OCI-LY7 (cell line): Measurements from ENCODE around the gene RASIP1. TPM values are rescaled to one million over a fixed set of nuclear protein-coding genes. Genes with fewer than 3 reads are reported as not detected.

Source experiments
- BruUV-seq: library from RNA; stranded (reverse); fragments of 400-500 nt; replicated peaks from 2 replicates; lab custom pipeline; 2021; lab: Mats Ljungman, UMichigan
- CTCF ChIA-PET: fragments of 300-600 bp; sonication (Branson Sonifier 250); formaldehyde crosslinking; loops from one replicate; lab custom pipeline; 2022; ENCODE audit warnings: antibody characterized with exemption; ENCODE audit not compliant: unreplicated experiment; lab: Charles Lee
- POLR2A ChIA-PET: fragments of 300-600 bp; sonication (Branson Sonifier 250); formaldehyde crosslinking; loops from one replicate; lab custom pipeline; 2022; ENCODE audit warnings: antibody characterized with exemption; lab: Charles Lee
- DNase-seq: peaks from one replicate; pipeline ENCODE4 v3.0.0-alpha.2; 2015; ENCODE audit warnings: low spot score
- H2AFZ ChIP-seq: fragments of 200-600 bp; sonication (generic), shearing (Covaris generic); 2 replicates; pipeline ENCODE4 v1.6.1; 2014; ENCODE audit warnings: mild to moderate bottlenecking, antibody characterized with exemption, low read length, moderate library complexity
- H3K27ac ChIP-seq: fragments of 200-600 bp; sonication (generic); 2 replicates; pipeline ENCODE4 v1.5.1; 2014; ENCODE audit warnings: mixed run types, low read depth, mild to moderate bottlenecking, moderate library complexity, low read length, inconsistent platforms; ENCODE audit not compliant: poor library complexity, severe bottlenecking
- H3K36me3 ChIP-seq: fragments of 200-600 bp; sonication (generic); 2 replicates; pipeline ENCODE4 v1.6.1; 2014; ENCODE audit warnings: mild to moderate bottlenecking, antibody characterized with exemption, low read length, moderate library complexity, mixed read lengths; ENCODE audit not compliant: insufficient read depth
- H3K4me1 ChIP-seq: fragments of 200-600 bp; sonication (generic); 2 replicates; pipeline ENCODE4 v1.5.1; 2014; ENCODE audit warnings: mild to moderate bottlenecking, low read length; ENCODE audit not compliant: insufficient read depth, poor library complexity, severe bottlenecking
- H3K4me2 ChIP-seq: fragments of 200-600 bp; sonication (generic); 2 replicates; pipeline ENCODE4 v1.6.1; 2014; ENCODE audit warnings: mild to moderate bottlenecking, low read length
- H3K4me3 ChIP-seq: fragments of 200-600 bp; sonication (generic); 2 replicates; pipeline ENCODE4 v1.5.1; 2014; ENCODE audit warnings: mild to moderate bottlenecking, low read depth, low read length; ENCODE audit not compliant: poor library complexity, severe bottlenecking
- H3K79me2 ChIP-seq: fragments of 200-600 bp; sonication (generic); 2 replicates; pipeline ENCODE4 v1.6.1; 2016; ENCODE audit warnings: low read depth, mild to moderate bottlenecking, low read length, moderate library complexity, mixed read lengths; ENCODE audit not compliant: insufficient read depth
- H3K9me2 ChIP-seq: fragments of 200-600 bp; sonication (generic); 2 replicates; pipeline ENCODE4 v1.6.1; 2016; ENCODE audit warnings: mild to moderate bottlenecking, low read length, mixed read lengths; ENCODE audit not compliant: insufficient read depth
- H3K9me3 ChIP-seq: fragments of 200-600 bp; sonication (generic); 2 replicates; pipeline ENCODE4 v1.6.1; 2014; ENCODE audit warnings: mild to moderate bottlenecking, mixed run types, low read length, mixed read lengths
- H4K20me1 ChIP-seq: fragments of 200-600 bp; sonication (generic); 2 replicates; pipeline ENCODE4 v1.6.1; 2014; ENCODE audit warnings: mild to moderate bottlenecking, antibody characterized with exemption, low read length, moderate library complexity, mixed read lengths; ENCODE audit not compliant: insufficient read depth
- CTCF ChIP-seq: fragments of 200-600 bp; sonication (generic); conservative IDR thresholded peaks from 2 replicates; pipeline ENCODE4 v1.5.1; 2014; ENCODE audit warnings: mild to moderate bottlenecking, antibody characterized with exemption, low read length, moderate library complexity, mixed read lengths
- EZH2phosphoT487 ChIP-seq: fragments of 200-600 bp; sonication (generic); IDR thresholded peaks from 2 replicates; pipeline ENCODE4 v1.6.1; 2018; ENCODE audit warnings: low read depth, borderline replicate concordance, mild to moderate bottlenecking, mixed run types, antibody characterized with exemption, low read length, moderate library complexity, mixed read lengths
- intact Hi-C: fragments of 100-400 bp; cut with micrococcal nuclease; formaldehyde crosslinking; loops from one replicate; pipeline ENCODE4 v1.10.0; 2022; ENCODE audit not compliant: unreplicated experiment
- total RNA-seq, 2 experiments: library from RNA; depleted of rRNA in 1 of 2; stranded (reverse); fragments of >200 nt in 1 of 2; shearing (Covaris generic) in 1 of 2; gene quantifications; 2 replicates each; pipeline ENCODE4 v1.2.3, GENCODE V29; 2014 to 2022

RASIP1 gene
- total RNA-seq, 2 experiments from 2014 or later, result 0.09 to 0.36 TPM

- H3K36me3 ChIP-seq, result no peaks in the 10 kb centered on the region
- ChIA-PET CTCF (no interaction called here), POLR2A (no interaction called here)
- intact Hi-C loops, result no loop called here
- no peaks in the 10 kb centered on the region for H4K20me1 ChIP-seq
- H3K4me2 ChIP-seq, result peak overlapping the region; percentile 42
- H3K9me3 ChIP-seq, result no peaks in the 10 kb centered on the region
- H3K9me2 ChIP-seq, result no peaks in the 10 kb centered on the region
- H3K4me1 ChIP-seq, result peaks cover 20% of the 10 kb centered on the region
- H3K4me3 ChIP-seq, result no peak overlapping the region
- H3K79me2 ChIP-seq, result no peaks in the 10 kb centered on the region
- TF ChIP-seq CTCF (no peak), EZH2phosphoT487 (no peak)
- BruUV-seq, result no TSS peak
- no peak overlapping the region for H3K27ac ChIP-seq
- DNase-seq, result peak; percentile 75
- peak overlapping the region; percentile 55; the same call in 1 of the 2 replicates for H2AFZ ChIP-seq
These were observed 954 bp upstream of the RASIP1 start for GRCh38 chr19:48741129-48741999.

GRCh38 chr19:48739404-48740163, 826 bp downstream of the RASIP1 start:
- TF ChIP-seq CTCF (no peak), EZH2phosphoT487 (no peak)
- ChIA-PET CTCF (interaction anchor here (0.6 kb wide), 1 partner anchor 73 kb away, joined by 7 read pairs; no protein-coding TSS in a partner anchor), POLR2A (no interaction called here)
- Histone ChIP-seq H3K4me1 (peaks cover 20% of the 10 kb centered on the region), H3K36me3 (no peaks in the 10 kb centered on the region), H3K4me2 (peak overlapping the region; percentile 41; the same call in 1 of the 2 replicates), H3K79me2 (no peaks in the 10 kb centered on the region), H3K27ac (no peak overlapping the region), H3K4me3 (no peak overlapping the region), H4K20me1 (no peaks in the 10 kb centered on the region), H2AFZ (no peak overlapping the region), H3K9me2 (no peaks in the 10 kb centered on the region), H3K9me3 (no peaks in the 10 kb centered on the region)
- intact Hi-C loops, result loop anchor here (2.0 to 5.0 kb wide), 2 partner anchors 25 to 92 kb away; partner anchors contain the start of gene CA11
- no peak for DNase-seq
- BruUV-seq, result no TSS peak
